GM12864 (cell line): ENCODE data around the gene BSG.

ENCODE experiments used
- DNase-seq: peaks from one replicate; pipeline ENCODE4 v3.0.0-alpha.2; 2011; ENCODE audit warnings: low read depth
- H3K4me3 ChIP-seq: 2 replicates; pipeline ENCODE4 v1.5.1; 2011; ENCODE audit warnings: mild to moderate bottlenecking, low read depth, low read length, control low read depth
- TF ChIP-seq, protein P1 (sequence below): IDR thresholded peaks from 2 replicates; pipeline ENCODE4 v1.5.1; 2011; ENCODE audit warnings: low read depth, mild to moderate bottlenecking, moderate library complexity, low read length, control low read depth, inconsistent platforms; ENCODE audit errors: missing control alignments

BSG gene

DNA sequence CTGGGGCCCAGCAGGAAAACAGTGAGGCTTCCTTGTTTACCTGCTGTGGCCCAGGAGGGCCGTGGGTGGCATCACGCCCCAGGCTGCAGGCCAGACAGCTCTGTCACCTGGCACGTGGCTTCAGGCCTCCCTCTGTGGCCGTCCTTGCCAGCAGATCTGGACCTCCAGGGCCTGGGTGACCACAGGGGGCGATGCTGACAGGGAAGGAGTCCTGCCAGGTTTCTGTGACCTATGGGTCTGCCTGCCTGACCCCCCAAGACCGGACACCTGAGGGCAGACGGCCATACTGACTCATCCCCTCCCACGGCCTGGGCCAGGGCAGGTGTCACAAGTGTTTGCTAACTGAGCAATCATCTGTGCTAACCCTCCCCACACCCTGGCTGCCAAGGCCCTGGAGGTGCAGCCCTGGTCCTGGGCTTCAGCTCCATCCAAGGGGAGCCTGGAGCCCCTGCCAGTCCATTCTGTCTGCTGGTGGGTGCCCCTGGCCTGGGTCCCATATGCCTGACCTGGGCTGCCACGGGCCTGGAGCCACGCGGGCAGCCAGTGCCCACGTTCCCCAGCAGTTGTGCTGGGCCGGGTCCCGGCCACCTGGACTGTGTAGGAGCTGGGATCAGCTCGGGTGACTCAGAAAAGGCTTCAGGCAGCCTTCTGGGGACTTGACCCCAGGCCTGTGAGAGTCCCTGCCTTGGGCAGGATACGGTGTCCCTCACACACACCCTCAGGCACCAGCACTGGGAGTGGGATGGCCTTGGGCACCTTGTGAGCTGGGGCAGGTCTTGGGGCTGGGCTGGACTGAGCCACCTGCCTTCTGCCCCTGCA is 37.2 kb upstream of the BSG start:
- H3K4me3 ChIP-seq: no peak overlapping the region
- TF ChIP-seq, protein P1, sequence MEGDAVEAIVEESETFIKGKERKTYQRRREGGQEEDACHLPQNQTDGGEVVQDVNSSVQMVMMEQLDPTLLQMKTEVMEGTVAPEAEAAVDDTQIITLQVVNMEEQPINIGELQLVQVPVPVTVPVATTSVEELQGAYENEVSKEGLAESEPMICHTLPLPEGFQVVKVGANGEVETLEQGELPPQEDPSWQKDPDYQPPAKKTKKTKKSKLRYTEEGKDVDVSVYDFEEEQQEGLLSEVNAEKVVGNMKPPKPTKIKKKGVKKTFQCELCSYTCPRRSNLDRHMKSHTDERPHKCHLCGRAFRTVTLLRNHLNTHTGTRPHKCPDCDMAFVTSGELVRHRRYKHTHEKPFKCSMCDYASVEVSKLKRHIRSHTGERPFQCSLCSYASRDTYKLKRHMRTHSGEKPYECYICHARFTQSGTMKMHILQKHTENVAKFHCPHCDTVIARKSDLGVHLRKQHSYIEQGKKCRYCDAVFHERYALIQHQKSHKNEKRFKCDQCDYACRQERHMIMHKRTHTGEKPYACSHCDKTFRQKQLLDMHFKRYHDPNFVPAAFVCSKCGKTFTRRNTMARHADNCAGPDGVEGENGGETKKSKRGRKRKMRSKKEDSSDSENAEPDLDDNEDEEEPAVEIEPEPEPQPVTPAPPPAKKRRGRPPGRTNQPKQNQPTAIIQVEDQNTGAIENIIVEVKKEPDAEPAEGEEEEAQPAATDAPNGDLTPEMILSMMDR: no peak
- DNase-seq: no peak

DNA sequence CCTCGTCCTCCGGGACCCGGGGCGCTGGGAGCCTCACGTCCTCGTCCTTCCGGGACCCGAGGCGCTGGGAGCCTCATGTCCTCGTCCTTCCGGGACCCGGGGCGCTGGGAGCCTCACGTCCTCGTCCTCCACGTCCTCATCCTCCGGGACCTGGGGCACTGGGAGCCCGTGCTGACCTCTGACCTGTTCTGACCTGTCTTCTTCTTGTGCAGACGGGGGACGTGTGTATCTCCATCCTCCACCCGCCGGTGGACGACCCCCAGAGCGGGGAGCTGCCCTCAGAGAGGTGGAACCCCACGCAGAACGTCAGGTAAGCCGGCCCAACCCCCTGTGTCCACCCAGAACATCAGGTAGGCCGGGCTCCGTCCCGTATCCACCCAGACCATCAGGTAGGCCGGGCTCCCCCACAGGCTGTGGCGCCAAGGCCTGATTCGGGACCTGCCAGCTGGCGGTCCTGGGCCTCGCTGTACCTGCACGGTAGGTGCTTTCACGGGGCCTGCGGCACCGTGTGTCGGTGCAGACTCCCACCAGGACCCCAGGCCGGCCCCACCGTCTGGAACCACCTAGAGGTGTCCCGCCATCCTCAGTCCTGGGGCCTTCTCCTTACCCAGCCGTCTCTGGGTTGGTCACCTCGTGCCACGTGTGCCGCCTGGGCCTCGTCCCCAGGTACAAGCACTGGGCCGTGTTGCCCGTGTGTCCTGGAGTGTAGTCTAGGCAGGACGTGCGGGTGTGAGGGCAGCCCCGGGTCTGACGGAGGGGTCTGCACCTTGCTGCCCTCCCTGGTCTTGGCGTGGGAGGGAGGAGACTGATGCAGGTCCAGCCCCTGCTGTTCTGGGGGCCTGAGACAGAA is 36.1 kb upstream of the BSG start:
- H3K4me3 ChIP-seq: no peak overlapping the region
- TF ChIP-seq, protein P1: no peak
- no peak for DNase-seq

DNA sequence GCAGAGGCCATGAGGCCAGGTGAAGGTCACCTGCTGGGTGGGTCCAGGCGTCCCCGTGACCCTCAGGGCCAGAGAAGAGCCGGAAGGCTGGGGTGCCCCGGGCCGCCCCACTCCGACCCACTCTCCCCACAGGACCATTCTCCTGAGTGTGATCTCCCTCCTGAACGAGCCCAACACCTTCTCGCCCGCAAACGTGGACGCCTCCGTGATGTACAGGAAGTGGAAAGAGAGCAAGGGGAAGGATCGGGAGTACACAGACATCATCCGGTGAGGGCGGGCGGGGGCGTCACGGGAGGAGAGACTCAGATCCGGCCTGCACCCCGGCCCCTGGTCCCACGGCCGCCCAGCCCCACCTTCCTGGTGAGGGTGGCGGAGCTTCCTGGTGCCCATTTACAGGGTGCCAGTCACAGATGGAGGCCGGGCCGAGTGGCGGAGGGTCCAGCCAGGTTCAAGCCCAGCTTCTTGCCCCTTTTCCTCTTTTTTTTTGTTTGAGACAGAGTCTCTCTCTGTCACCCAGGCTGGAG is 35.5 kb upstream of the BSG start:
- no peak for DNase-seq
- TF ChIP-seq, protein P1: no peak
- H3K4me3 ChIP-seq: no peak overlapping the region

DNA sequence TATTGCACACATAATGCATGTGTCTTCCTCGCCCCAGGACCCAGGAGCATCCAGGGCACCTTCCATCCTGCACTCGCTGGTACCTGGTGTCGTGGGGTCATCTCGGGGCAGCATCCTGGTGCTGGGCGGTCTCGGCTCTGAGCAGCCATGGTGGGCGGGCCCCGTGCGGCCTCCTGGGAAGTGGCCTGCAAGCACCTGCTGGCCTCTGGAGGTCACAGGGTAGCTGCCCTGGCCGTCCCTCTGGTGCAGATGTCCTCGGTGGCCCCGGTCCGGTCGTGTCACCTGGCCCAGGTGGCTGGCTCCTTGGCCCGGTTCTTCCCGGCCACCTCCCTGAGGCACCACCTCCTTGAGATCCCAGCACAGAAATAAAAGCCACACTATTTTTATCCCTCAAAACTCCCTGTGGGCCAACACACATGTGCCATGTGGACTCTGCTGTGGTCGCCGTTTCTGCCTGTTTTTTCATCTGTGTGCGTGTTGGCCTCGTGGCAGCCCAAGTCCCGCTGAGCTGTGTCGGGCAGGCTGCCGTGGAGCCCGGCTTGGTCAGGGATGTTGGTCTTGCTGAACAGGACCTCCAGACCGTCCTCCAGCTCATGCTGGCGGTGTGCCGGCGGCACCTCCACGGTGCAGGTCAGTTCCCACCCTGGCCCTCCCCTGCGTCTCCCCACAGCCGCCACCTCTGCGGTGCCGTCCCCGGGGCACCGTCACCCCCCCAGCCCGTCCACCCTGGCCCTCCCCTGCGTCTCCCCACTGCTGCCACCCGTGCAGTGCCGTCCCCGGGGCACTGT is 33.6 kb upstream of the BSG start:
- H3K4me3 ChIP-seq: no peak overlapping the region
- TF ChIP-seq, protein P1: no peak
- DNase-seq: no peak

DNA sequence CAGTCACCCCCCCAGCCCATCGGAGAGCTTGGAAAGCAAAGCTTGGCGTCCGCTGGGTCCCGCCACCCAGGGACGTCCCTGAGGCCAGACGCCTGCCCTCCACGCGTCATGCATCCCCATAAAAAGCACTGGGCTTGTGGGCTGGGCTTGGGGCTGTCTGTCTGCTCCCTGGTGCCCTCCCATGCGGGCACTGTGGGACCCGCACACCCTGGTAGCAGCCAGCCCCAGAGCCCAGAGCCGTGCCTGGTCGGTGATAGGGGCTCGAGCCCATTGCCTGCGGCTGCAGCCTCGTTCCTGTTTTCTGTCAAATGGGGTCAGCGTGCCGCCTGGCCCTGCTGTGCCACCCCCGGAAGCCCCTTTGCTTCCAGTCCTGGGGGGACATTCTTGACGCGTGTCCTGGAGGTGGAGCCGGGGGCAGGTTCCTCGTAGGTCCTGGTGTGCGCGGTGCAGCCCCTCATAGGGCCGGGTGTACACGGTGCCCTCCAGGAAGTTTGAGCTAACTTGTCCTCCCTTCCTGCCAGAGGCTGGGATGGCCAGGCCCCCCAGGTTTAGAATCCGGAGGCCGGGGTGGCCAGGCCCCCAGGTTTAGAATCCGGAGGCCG is 32.9 kb upstream of the BSG start:
- DNase-seq: no peak
- TF ChIP-seq, protein P1: no peak
- no peak overlapping the region for H3K4me3 ChIP-seq
